OCI-LY7 (cell line): ENCODE data around the gene C6orf118. TPM values are rescaled to one million over a fixed set of nuclear protein-coding genes. Genes with fewer than 3 reads are reported as not detected.

ENCODE experiments used
- BruUV-seq: library from RNA; stranded (reverse); fragments of 400-500 nt; replicated peaks from 2 replicates; lab custom pipeline; 2021; lab: Mats Ljungman, UMichigan
- CTCF ChIA-PET: fragments of 300-600 bp; sonication (Branson Sonifier 250); formaldehyde crosslinking; loops from one replicate; lab custom pipeline; 2022; ENCODE audit warnings: antibody characterized with exemption; ENCODE audit not compliant: unreplicated experiment; lab: Charles Lee
- POLR2A ChIA-PET: fragments of 300-600 bp; sonication (Branson Sonifier 250); formaldehyde crosslinking; loops from one replicate; lab custom pipeline; 2022; ENCODE audit warnings: antibody characterized with exemption; lab: Charles Lee
- DNase-seq: peaks from one replicate; pipeline ENCODE4 v3.0.0-alpha.2; 2015; ENCODE audit warnings: low spot score
- H2AFZ ChIP-seq: fragments of 200-600 bp; sonication (generic), shearing (Covaris generic); 2 replicates; pipeline ENCODE4 v1.6.1; 2014; ENCODE audit warnings: mild to moderate bottlenecking, antibody characterized with exemption, low read length, moderate library complexity
- H3K27ac ChIP-seq: fragments of 200-600 bp; sonication (generic); 2 replicates; pipeline ENCODE4 v1.5.1; 2014; ENCODE audit warnings: mixed run types, low read depth, mild to moderate bottlenecking, moderate library complexity, low read length, inconsistent platforms; ENCODE audit not compliant: poor library complexity, severe bottlenecking
- H3K36me3 ChIP-seq: fragments of 200-600 bp; sonication (generic); 2 replicates; pipeline ENCODE4 v1.6.1; 2014; ENCODE audit warnings: mild to moderate bottlenecking, antibody characterized with exemption, low read length, moderate library complexity, mixed read lengths; ENCODE audit not compliant: insufficient read depth
- H3K4me1 ChIP-seq: fragments of 200-600 bp; sonication (generic); 2 replicates; pipeline ENCODE4 v1.5.1; 2014; ENCODE audit warnings: mild to moderate bottlenecking, low read length; ENCODE audit not compliant: insufficient read depth, poor library complexity, severe bottlenecking
- H3K4me2 ChIP-seq: fragments of 200-600 bp; sonication (generic); 2 replicates; pipeline ENCODE4 v1.6.1; 2014; ENCODE audit warnings: mild to moderate bottlenecking, low read length
- H3K4me3 ChIP-seq: fragments of 200-600 bp; sonication (generic); 2 replicates; pipeline ENCODE4 v1.5.1; 2014; ENCODE audit warnings: mild to moderate bottlenecking, low read depth, low read length; ENCODE audit not compliant: poor library complexity, severe bottlenecking
- H3K79me2 ChIP-seq: fragments of 200-600 bp; sonication (generic); 2 replicates; pipeline ENCODE4 v1.6.1; 2016; ENCODE audit warnings: low read depth, mild to moderate bottlenecking, low read length, moderate library complexity, mixed read lengths; ENCODE audit not compliant: insufficient read depth
- H3K9me2 ChIP-seq: fragments of 200-600 bp; sonication (generic); 2 replicates; pipeline ENCODE4 v1.6.1; 2016; ENCODE audit warnings: mild to moderate bottlenecking, low read length, mixed read lengths; ENCODE audit not compliant: insufficient read depth
- H3K9me3 ChIP-seq: fragments of 200-600 bp; sonication (generic); 2 replicates; pipeline ENCODE4 v1.6.1; 2014; ENCODE audit warnings: mild to moderate bottlenecking, mixed run types, low read length, mixed read lengths
- H4K20me1 ChIP-seq: fragments of 200-600 bp; sonication (generic); 2 replicates; pipeline ENCODE4 v1.6.1; 2014; ENCODE audit warnings: mild to moderate bottlenecking, antibody characterized with exemption, low read length, moderate library complexity, mixed read lengths; ENCODE audit not compliant: insufficient read depth
- CTCF ChIP-seq: fragments of 200-600 bp; sonication (generic); conservative IDR thresholded peaks from 2 replicates; pipeline ENCODE4 v1.5.1; 2014; ENCODE audit warnings: mild to moderate bottlenecking, antibody characterized with exemption, low read length, moderate library complexity, mixed read lengths
- EZH2phosphoT487 ChIP-seq: fragments of 200-600 bp; sonication (generic); IDR thresholded peaks from 2 replicates; pipeline ENCODE4 v1.6.1; 2018; ENCODE audit warnings: low read depth, borderline replicate concordance, mild to moderate bottlenecking, mixed run types, antibody characterized with exemption, low read length, moderate library complexity, mixed read lengths
- intact Hi-C: fragments of 100-400 bp; cut with micrococcal nuclease; formaldehyde crosslinking; loops from one replicate; pipeline ENCODE4 v1.10.0; 2022; ENCODE audit not compliant: unreplicated experiment
- total RNA-seq, 2 experiments: library from RNA; depleted of rRNA in 1 of 2; stranded (reverse); fragments of >200 nt in 1 of 2; shearing (Covaris generic) in 1 of 2; gene quantifications; 2 replicates each; pipeline ENCODE4 v1.2.3, GENCODE V29; 2014 to 2022

The C6orf118 gene
- total RNA-seq, 2 experiments from 2014 or later: not detected

DNA sequence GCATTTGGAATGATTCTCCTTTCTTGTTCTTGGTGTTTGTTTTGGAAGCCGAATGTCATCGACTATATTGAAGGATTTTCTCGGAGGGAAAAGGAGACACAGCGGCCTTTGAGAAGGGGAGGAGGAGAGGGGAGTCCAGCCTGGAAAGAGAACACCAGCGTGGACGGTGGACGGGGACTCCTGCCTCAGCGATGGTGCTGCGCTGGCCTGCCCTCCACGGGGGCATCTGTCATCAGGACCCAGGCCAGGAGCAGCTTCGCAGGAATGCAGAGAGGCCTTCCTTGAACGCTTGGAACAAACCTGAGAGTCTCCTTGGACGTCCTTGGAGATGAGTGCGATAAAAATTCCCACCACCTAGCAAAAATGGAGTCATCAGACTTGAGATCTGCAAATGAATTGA lies 8.3 kb upstream of the C6orf118 start:
- BruUV-seq: no TSS peak
- Histone ChIP-seq H3K4me1 (no peaks in the 10 kb centered on the region), H3K9me3 (no peaks in the 10 kb centered on the region), H3K4me3 (no peak overlapping the region), H3K4me2 (no peak overlapping the region), H3K9me2 (no peaks in the 10 kb centered on the region), H2AFZ (no peak overlapping the region), H3K79me2 (no peaks in the 10 kb centered on the region), H3K27ac (no peak overlapping the region), H3K36me3 (no peaks in the 10 kb centered on the region), H4K20me1 (no peaks in the 10 kb centered on the region)
- CTCF ChIA-PET: no interaction called here
- DNase-seq: no peak
- POLR2A ChIA-PET: no interaction called here
- intact Hi-C loops: no loop called here
- no peak for TF ChIP-seq EZH2phosphoT487
- no peak for TF ChIP-seq CTCF

- CTCF ChIA-PET: no interaction called here
- Histone ChIP-seq H3K9me3 (no peaks in the 10 kb centered on the region), H3K36me3 (no peaks in the 10 kb centered on the region), H3K4me1 (no peaks in the 10 kb centered on the region), H3K9me2 (no peaks in the 10 kb centered on the region), H2AFZ (no peak overlapping the region), H3K27ac (no peak overlapping the region), H4K20me1 (no peaks in the 10 kb centered on the region), H3K79me2 (no peaks in the 10 kb centered on the region), H3K4me3 (no peak overlapping the region), H3K4me2 (no peak overlapping the region)
- intact Hi-C loops: no loop called here
- BruUV-seq: no TSS peak
- no peak for DNase-seq
- POLR2A ChIA-PET: no interaction called here
- TF ChIP-seq EZH2phosphoT487 (no peak), CTCF (no peak)
Measured at GRCh38 chr6:165306955-165307354, 2.5 kb downstream of the C6orf118 start.

GRCh38 chr6:165301372-165302246 lies 7.8 kb downstream of the C6orf118 start:
- BruUV-seq: no TSS peak

More at GRCh38 chr6:165301372-165302246, 7.8 kb downstream of the C6orf118 start:
- CTCF ChIA-PET: no interaction called here
- intact Hi-C loops: no loop called here
- Histone ChIP-seq H3K4me3 (no peak overlapping the region), H2AFZ (no peak overlapping the region), H3K36me3 (no peaks in the 10 kb centered on the region), H3K9me3 (no peaks in the 10 kb centered on the region), H3K4me1 (no peaks in the 10 kb centered on the region), H3K4me2 (no peak overlapping the region), H3K79me2 (no peaks in the 10 kb centered on the region), H3K27ac (no peak overlapping the region), H3K9me2 (no peaks in the 10 kb centered on the region), H4K20me1 (no peaks in the 10 kb centered on the region)
- TF ChIP-seq CTCF (no peak), EZH2phosphoT487 (no peak)
- DNase-seq: no peak
- POLR2A ChIA-PET: no interaction called here
